ENCODE data around the gene DACT2. TPM values are rescaled to one million over a fixed set of nuclear protein-coding genes. Genes with fewer than 3 reads are reported as not detected.
A peak's percentile ranks its signal among the peaks of the same experiment; 100 is the strongest.

DACT2 gene
- total RNA-seq, 1 donor from 2014 or later: 2.5 TPM

DNA sequence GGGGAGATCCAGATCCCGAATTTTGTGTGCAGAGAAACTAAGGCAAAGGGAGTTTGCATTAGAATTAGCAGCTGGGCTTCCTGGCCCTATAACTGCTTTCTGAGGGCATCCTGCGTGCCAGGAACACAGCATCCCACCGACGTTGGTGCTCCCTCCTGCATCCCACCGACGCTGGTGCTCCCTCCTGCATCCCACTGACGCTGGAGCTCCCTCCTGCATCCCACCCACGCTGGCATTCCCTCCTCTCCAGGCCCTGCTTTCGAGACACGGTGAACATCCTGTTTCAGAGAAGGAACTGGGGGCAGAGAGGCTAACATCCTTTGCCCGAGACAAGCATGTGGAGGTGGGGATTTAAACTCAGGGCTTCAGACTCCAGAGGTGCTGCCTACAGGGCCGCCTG is 44.4 kb downstream of the DACT2 start:
- TF ChIP-seq, protein P1, sequence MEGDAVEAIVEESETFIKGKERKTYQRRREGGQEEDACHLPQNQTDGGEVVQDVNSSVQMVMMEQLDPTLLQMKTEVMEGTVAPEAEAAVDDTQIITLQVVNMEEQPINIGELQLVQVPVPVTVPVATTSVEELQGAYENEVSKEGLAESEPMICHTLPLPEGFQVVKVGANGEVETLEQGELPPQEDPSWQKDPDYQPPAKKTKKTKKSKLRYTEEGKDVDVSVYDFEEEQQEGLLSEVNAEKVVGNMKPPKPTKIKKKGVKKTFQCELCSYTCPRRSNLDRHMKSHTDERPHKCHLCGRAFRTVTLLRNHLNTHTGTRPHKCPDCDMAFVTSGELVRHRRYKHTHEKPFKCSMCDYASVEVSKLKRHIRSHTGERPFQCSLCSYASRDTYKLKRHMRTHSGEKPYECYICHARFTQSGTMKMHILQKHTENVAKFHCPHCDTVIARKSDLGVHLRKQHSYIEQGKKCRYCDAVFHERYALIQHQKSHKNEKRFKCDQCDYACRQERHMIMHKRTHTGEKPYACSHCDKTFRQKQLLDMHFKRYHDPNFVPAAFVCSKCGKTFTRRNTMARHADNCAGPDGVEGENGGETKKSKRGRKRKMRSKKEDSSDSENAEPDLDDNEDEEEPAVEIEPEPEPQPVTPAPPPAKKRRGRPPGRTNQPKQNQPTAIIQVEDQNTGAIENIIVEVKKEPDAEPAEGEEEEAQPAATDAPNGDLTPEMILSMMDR (IDR thresholded peaks at IDR 0.05): no peak
- no peak for DNase-seq
- H3K27me3 ChIP-seq: no peaks in the 10 kb centered on the region
- no peaks in the 10 kb centered on the region for H3K9me3 ChIP-seq
- H3K27ac ChIP-seq: no peak overlapping the region
- intact Hi-C loops (cut with DNase I): no loop called here
- peaks cover 12% of the 10 kb centered on the region for H3K4me1 ChIP-seq
- no peaks in the 10 kb centered on the region for H3K36me3 ChIP-seq
- ATAC-seq: no peak
- H3K4me3 ChIP-seq: no peak overlapping the region

DNA sequence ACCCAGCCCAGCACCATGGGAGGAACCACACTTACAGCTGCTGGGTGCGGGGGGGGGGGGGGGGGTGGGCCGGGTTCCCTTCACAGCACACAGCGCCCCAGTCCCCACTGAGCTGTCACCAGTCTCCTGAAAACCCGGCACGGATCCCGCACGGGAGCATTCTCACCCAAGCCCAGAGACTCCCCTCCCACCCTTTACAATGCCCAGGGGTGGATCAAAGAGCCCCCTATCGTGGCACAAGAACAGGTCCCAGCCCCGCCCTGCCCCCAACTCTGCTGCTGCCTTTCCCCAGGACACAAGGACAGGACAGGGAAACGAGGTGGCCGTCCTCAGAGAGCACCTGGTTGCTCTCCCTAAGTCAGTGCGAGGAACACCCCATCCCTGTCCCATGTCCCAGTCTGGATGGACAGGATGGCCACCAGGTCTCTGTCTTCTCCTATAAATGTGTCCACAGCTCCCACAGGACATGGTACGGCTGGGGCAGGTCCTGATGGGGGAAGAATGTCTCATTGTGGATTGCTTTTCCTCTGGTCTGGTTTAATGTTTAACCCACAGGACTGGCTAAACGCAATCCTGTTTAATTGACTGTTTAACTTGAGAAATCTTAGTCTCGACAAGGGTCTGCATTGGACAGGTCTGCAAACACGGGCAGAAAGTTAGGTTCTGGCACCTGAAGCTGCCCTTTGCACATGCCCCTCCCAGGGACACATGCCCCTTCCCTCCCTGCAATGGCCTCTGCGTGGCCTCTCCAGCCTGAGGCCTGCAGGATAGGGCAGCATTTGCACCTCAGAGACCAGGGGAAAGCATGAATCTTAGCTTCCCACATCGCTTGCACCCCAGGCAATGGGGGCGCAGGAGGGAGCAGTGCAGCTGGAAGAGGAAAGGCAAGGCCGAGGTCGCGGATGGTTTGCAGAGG is 45.3 kb downstream of the DACT2 start:
- TF ChIP-seq, protein P1 (IDR thresholded peaks at IDR 0.05): no peak
- DNase-seq: peak; percentile 77
- H3K27me3 ChIP-seq: no peaks in the 10 kb centered on the region
- H3K4me3 ChIP-seq: no peak overlapping the region
- intact Hi-C loops (cut with DNase I): no loop called here
- ATAC-seq: peak; percentile 70
- H3K36me3 ChIP-seq: no peaks in the 10 kb centered on the region
- H3K27ac ChIP-seq: no peak overlapping the region
- no peaks in the 10 kb centered on the region for H3K9me3 ChIP-seq
- peaks cover 12% of the 10 kb centered on the region for H3K4me1 ChIP-seq

DNA sequence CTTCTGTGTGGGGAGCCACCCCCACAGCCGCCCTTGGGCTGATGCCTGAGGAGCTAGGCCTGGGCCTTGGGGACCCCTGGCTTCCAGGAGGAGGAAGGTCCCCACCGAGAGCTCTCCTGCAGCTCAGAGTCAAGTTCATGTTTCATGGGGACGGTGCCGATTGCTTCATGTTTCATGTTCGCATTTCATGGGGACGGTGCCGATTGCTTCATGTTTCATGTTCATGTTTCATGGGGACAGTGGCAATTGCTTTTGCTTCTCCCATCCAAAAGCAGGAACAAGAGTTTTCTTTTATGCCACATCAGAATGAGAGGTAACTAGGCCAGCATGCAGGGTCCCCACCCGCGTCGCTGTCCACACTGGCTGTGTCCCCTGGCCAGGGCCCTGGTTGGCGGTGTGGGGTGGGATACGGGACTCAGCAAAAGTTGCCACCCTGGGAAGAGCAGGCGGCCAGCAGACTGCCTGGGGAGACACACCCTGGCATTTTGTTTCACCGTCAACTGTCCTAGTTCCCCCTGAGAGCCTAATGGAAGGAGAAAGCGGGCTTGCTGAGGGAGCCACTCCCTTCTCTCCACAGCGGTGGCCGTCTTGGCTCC is 46.0 kb downstream of the DACT2 start:
- no peak for DNase-seq
- H3K9me3 ChIP-seq: no peaks in the 10 kb centered on the region
- TF ChIP-seq, protein P1 (IDR thresholded peaks at IDR 0.05): no peak
- ATAC-seq: no peak
- no peak overlapping the region for H3K27ac ChIP-seq
- intact Hi-C loops (cut with DNase I): no loop called here
- H3K27me3 ChIP-seq: no peaks in the 10 kb centered on the region
- peaks cover 12% of the 10 kb centered on the region for H3K4me1 ChIP-seq
- no peak overlapping the region for H3K4me3 ChIP-seq
- no peaks in the 10 kb centered on the region for H3K36me3 ChIP-seq

DNA sequence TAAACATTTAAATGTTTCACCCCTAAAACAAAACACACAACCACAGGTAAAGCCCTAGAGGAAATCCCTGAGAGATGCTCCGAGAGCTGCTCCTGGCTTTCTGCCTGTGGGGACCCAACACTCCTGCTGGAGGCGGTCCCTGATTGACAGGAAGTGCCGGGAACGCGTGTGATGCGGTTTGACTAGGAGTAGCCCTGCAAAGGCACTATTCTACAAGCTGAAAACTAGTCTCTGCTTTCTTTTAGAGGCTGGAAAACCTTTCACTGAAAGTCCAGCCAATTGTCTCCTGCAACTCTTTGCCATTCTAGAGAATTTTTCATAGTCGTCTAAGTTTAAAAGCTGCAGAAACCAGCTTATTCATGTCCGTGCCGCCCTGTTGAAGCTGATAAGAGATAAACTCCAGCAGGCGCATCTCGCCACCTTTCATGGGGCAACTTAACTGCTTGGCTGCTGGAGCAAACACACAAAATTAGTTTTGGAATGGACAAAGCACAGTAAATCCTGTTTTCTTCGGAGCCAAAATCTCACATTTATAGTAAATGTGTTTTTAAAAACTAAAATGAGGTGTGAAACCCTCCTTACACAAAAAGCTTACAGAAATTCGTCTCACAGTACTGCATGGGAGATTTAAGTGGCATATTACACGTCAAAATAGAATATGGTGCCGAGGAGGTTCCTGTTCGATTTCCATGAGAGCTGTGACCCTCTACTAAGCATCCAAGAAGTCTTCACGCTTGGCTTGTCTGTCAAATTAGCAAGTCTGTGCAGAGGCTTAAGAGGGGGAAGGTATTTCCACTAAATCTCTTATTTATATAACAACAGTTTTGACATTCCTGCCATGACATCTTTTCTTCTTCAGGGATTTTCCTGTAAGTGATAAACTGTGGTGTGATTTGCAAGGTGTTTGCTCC is 46.9 kb downstream of the DACT2 start:
- intact Hi-C loops (cut with DNase I): no loop called here
- no peak overlapping the region for H3K4me3 ChIP-seq
- peaks cover 12% of the 10 kb centered on the region for H3K4me1 ChIP-seq
- no peak overlapping the region for H3K27ac ChIP-seq
- H3K27me3 ChIP-seq: no peaks in the 10 kb centered on the region
- TF ChIP-seq, protein P1 (IDR thresholded peaks at IDR 0.05): no peak
- DNase-seq (no peak), ATAC-seq (no peak)
- H3K36me3 ChIP-seq: no peaks in the 10 kb centered on the region
- no peaks in the 10 kb centered on the region for H3K9me3 ChIP-seq

DNA sequence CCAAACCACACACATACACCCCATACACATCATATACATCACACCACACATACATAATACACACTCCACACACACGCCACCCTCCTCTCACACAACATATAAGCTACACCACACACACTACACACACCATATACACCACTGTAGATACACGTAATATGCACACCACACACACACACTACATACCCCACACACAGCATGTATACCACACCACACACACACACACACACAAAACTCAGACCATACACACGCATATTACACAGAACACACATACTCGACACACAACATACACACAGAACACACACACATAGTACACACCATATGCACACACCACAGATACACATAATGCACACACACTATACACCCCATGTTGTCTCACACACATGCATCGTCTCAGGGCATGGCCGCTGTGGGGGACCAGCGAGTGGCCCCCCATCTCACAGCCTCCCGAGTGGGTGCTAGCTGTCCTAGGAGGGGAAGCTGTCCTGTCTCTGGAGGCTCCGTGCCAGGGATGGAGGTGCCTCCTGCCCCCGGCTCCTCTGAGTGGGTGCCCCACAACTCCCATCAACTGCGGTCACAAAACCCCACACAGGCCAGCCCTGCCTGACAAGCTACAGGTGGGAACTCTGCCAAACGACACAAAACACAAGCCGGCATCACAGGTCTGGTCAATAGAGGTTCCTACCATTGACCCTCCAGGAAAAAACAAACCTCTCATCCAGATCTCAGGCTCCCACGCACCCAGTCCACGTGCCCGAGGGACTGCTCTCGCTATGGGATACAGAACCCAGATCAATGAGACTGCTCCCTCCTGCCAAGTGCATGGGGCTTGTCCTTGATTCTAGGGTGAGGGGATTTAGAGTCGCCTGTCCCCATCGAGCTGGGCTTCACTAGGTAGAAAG is 49.1 kb downstream of the DACT2 start:
- no peaks in the 10 kb centered on the region for H3K36me3 ChIP-seq
- intact Hi-C loops (cut with DNase I): no loop called here
- no peak overlapping the region for H3K4me3 ChIP-seq
- no peaks in the 10 kb centered on the region for H3K9me3 ChIP-seq
- TF ChIP-seq, protein P1 (IDR thresholded peaks at IDR 0.05): no peak
- DNase-seq (no peak), ATAC-seq (no peak)
- H3K4me1 ChIP-seq: peaks cover 12% of the 10 kb centered on the region
- no peaks in the 10 kb centered on the region for H3K27me3 ChIP-seq
- no peak overlapping the region for H3K27ac ChIP-seq

All from upper lobe of right lung (tissue), 1 donor.